SK-N-SH (cell line): ENCODE results near the gene GABRG3.

ENCODE experiments used
- CTCF ChIP-seq: fragments of 200-600 bp; sonication (generic); IDR thresholded peaks from 2 replicates; pipeline ENCODE4 v1.6.1; 2017; ENCODE audit warnings: antibody characterized with exemption, mild to moderate bottlenecking, moderate library complexity
- GABPA ChIP-seq: IDR thresholded peaks from 2 replicates; pipeline ENCODE4 v1.4.0; 2012; ENCODE audit warnings: low read depth, mild to moderate bottlenecking
- RAD21 ChIP-seq: IDR thresholded peaks from 2 replicates; pipeline ENCODE4 v1.6.1; 2012; ENCODE audit warnings: mild to moderate bottlenecking, low read length
- REST ChIP-seq: IDR thresholded peaks from 2 replicates; pipeline ENCODE4 v1.6.1; 2012; ENCODE audit warnings: mild to moderate bottlenecking, low read depth, low read length, moderate library complexity
- RXRA ChIP-seq: IDR thresholded peaks from 2 replicates; pipeline ENCODE4 v1.4.0; 2012; ENCODE audit warnings: low read depth, mild to moderate bottlenecking, borderline replicate concordance
- SIN3A ChIP-seq: IDR thresholded peaks from 2 replicates; pipeline ENCODE4 v1.6.1; 2012; ENCODE audit warnings: low read depth, mild to moderate bottlenecking, low read length, moderate library complexity, borderline replicate concordance
- TAF1 ChIP-seq: IDR thresholded peaks from 2 replicates; pipeline ENCODE4 v1.6.1; 2012; ENCODE audit warnings: low read depth, mild to moderate bottlenecking, low read length, moderate library complexity, borderline replicate concordance
- YY1 ChIP-seq: IDR thresholded peaks from 2 replicates; pipeline ENCODE4 v1.4.0; 2012; ENCODE audit warnings: low read depth, mild to moderate bottlenecking
- ZBTB33 ChIP-seq: IDR thresholded peaks from 2 replicates; pipeline ENCODE4 v1.4.0; 2012; ENCODE audit warnings: low read depth, borderline replicate concordance
- TF ChIP-seq, protein P1 (sequence below): IDR thresholded peaks from 2 replicates; pipeline ENCODE4 v1.4.0; 2012; ENCODE audit warnings: low read depth, borderline replicate concordance

- TF ChIP-seq CTCF (no peak), REST (no peak), ZBTB33 (no peak), GABPA (no peak), SIN3A (no peak), YY1 (no peak), RXRA (no peak), TAF1 (no peak), RAD21 (no peak)
- TF ChIP-seq, protein P1, sequence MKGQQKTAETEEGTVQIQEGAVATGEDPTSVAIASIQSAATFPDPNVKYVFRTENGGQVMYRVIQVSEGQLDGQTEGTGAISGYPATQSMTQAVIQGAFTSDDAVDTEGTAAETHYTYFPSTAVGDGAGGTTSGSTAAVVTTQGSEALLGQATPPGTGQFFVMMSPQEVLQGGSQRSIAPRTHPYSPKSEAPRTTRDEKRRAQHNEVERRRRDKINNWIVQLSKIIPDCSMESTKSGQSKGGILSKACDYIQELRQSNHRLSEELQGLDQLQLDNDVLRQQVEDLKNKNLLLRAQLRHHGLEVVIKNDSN = no peak
Measured at GRCh38 chr15:27583651-27584050, 612.7 kb downstream of the GABRG3 start.
